HepG2 (cell line): ENCODE results near the gene PCP4L1. TPM values are rescaled to one million over a fixed set of nuclear protein-coding genes. Genes with fewer than 3 reads are reported as not detected.

Source experiments
- AGO1 ChIP-seq: fragments of 200-400 bp; formaldehyde crosslinking; IDR thresholded peaks from 2 replicates; pipeline ENCODE4 v1.6.1; 2017; ENCODE audit warnings: mild to moderate bottlenecking, low read depth, low read length, moderate library complexity; ENCODE audit not compliant: poor library complexity, severe bottlenecking
- CREM ChIP-seq, 2 experiments: sonication (generic) in 1 of 2; formaldehyde crosslinking in 1 of 2; IDR thresholded peaks; 2 replicates each; pipeline versions ENCODE4 v1.4.0 to v1.6.1; 2016 to 2020; ENCODE audit warnings: antibody characterized with exemption in 1 of 2, mild to moderate bottlenecking in 1 of 2, missing genetic modification reagents in 1 of 2
- FOXA3 ChIP-seq: IDR thresholded peaks from 2 replicates; pipeline ENCODE4 v1.6.1; 2016; ENCODE audit warnings: missing genetic modification reagents, missing compliant biosample characterization
- GABPA ChIP-seq, 2 experiments: IDR thresholded peaks; 2 replicates each; pipeline ENCODE4 v1.6.1; 2011 to 2016; ENCODE audit warnings: low read depth in 2 of 2, low read length in 1 of 2, missing biosample characterization in 1 of 2, missing genetic modification characterization in 1 of 2
- HDAC2 ChIP-seq: sonication (generic); formaldehyde crosslinking; IDR thresholded peaks from 2 replicates; pipeline ENCODE4 v1.4.0; 2020; ENCODE audit warnings: missing genetic modification reagents
- SKI ChIP-seq: fragments of 450-650 bp; IDR thresholded peaks from one replicate; pipeline ENCODE4 v1.6.1; 2018; ENCODE audit warnings: mild to moderate bottlenecking; ENCODE audit not compliant: partially characterized antibody
- TOPORS ChIP-seq: sonication (generic); formaldehyde crosslinking; IDR thresholded peaks from 2 replicates; pipeline ENCODE4 v1.8.0; 2023; ENCODE audit warnings: mild to moderate bottlenecking, missing genetic modification reagents
- ZNF549 ChIP-seq: sonication (generic); formaldehyde crosslinking; IDR thresholded peaks from 2 replicates; pipeline ENCODE4 v1.5.0; 2020; ENCODE audit warnings: missing genetic modification reagents
- polyA plus RNA-seq, 8 experiments: library from polyadenylated mRNA; depleted of rRNA in 3 of 8; stranded (reverse) in 7 of 8; unstranded in 1 of 8; fragments of >200 nt; fragmentation: Illumina TruSeq in 4 of 8; extraction: Trizol in 4 of 8; gene quantifications; 2 replicates each; pipeline versions ENCODE4 v1.2.1 to v1.2.3, GENCODE V29; 2011 to 2016; ENCODE audit warnings: low read depth in 4 of 8, missing spikeins in 1 of 8, mixed read lengths in 1 of 8; ENCODE audit not compliant: insufficient read depth in 1 of 8
- total RNA-seq, 5 experiments: library from RNA; depleted of rRNA; stranded (reverse); fragments of >200 nt; fragmentation: Illumina TruSeq; extraction: Trizol; gene quantifications; 2 replicates each; pipeline ENCODE4 v1.2.3, GENCODE V29; 2016; ENCODE audit warnings: low read depth in 1 of 5
- TF ChIP-seq, protein P1 (sequence below), 2 experiments: sonication (generic) in 1 of 2; formaldehyde crosslinking in 1 of 2; IDR thresholded peaks; 2 replicates each; pipeline versions ENCODE4 v1.6.1 to v1.9.0; 2014 to 2022; ENCODE audit warnings: antibody characterized with exemption in 1 of 2, borderline replicate concordance in 1 of 2, inconsistent platforms in 1 of 2, low read depth in 1 of 2, missing genetic modification reagents in 1 of 2
- TF ChIP-seq, protein P2 (sequence below): sonication (generic); formaldehyde crosslinking; IDR thresholded peaks from 2 replicates; pipeline ENCODE4 v1.5.0; 2020; ENCODE audit warnings: mild to moderate bottlenecking, missing genetic modification reagents, borderline replicate concordance
- TF ChIP-seq, protein P3 (sequence below), 2 experiments: fragments of 450-650 bp in 1 of 2; sonication (generic) in 1 of 2; formaldehyde crosslinking; IDR thresholded peaks; 2 replicates each; pipeline versions ENCODE4 v1.5.0 to v1.8.0; 2020 to 2022; ENCODE audit warnings: mild to moderate bottlenecking in 1 of 2, missing genetic modification reagents in 1 of 2
- TF ChIP-seq, protein P4 (sequence below): sonication (generic); formaldehyde crosslinking; IDR thresholded peaks from 2 replicates; pipeline ENCODE4 v1.4.0; 2020; ENCODE audit warnings: missing genetic modification reagents
- TF ChIP-seq, protein P5 (sequence below): sonication (generic); formaldehyde crosslinking; IDR thresholded peaks from 2 replicates; pipeline ENCODE4 v1.5.1; 2020; ENCODE audit warnings: missing genetic modification reagents, mild to moderate bottlenecking, borderline replicate concordance

Gene PCP4L1
- total and polyA plus RNA-seq, 2 of the 13 experiments (the other 11 are each of a cell fraction or from before 2014, with no cell fraction given): 0.28 TPM; not detected in 1

DNA sequence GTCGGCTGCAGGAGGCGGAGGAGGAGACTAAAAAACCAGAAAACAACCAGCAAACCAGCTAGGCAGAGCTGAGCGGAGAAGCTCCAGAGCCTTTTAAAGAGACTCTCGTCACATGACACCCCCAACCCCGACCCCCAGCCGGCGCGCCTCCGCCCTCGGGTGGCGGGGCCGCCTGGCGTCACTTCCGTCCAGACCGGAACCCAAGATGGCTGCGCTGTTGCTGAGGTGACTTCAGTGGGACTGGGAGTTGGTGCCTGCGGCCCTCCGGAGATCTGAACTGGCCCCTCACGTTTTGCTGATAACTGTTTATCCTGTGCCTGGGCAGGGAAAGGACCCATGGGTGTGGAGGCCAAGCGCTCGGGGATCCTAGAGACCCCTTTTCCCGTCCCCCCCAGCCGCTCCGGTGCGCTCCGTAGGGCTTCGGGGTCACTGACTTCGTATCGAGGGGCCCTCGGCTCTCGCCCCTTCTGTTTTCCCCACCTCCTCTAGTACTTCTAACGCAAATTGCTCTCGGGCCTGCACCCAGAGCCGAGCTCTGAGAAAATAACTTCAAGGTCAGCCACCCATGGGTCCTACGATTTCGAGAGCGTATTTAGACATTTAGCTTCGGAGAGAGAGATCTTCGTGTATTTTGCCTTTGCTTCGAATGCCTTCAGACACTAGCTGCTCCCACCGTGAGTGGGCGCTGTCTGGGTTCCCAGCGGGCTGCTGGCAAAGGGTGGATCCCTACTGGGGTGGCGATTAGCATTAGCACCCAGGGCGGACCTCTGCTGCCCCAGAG, 55.8 kb downstream of the PCP4L1 start, which contains the start of gene SDHC (continued):
- TF ChIP-seq, protein P1, sequence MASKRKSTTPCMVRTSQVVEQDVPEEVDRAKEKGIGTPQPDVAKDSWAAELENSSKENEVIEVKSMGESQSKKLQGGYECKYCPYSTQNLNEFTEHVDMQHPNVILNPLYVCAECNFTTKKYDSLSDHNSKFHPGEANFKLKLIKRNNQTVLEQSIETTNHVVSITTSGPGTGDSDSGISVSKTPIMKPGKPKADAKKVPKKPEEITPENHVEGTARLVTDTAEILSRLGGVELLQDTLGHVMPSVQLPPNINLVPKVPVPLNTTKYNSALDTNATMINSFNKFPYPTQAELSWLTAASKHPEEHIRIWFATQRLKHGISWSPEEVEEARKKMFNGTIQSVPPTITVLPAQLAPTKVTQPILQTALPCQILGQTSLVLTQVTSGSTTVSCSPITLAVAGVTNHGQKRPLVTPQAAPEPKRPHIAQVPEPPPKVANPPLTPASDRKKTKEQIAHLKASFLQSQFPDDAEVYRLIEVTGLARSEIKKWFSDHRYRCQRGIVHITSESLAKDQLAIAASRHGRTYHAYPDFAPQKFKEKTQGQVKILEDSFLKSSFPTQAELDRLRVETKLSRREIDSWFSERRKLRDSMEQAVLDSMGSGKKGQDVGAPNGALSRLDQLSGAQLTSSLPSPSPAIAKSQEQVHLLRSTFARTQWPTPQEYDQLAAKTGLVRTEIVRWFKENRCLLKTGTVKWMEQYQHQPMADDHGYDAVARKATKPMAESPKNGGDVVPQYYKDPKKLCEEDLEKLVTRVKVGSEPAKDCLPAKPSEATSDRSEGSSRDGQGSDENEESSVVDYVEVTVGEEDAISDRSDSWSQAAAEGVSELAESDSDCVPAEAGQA (IDR thresholded peaks at IDR 0.05; ENCODE audit: low read depth): peak; percentile 72; the same call in 1 of the 2 replicates
- TF ChIP-seq, protein P1 (CRISPR knock-in tag; IDR thresholded peaks at IDR 0.05; ENCODE audit: borderline replicate concordance): 0 out of 2 replicates have a peak, but pooled peaks have one; percentile 56
- TF ChIP-seq FOXA3 (no peak), TOPORS (CRISPR knock-in tag) (peak; percentile 49; the same call in 1 of the 2 replicates), GABPA (IDR thresholded peaks at IDR 0.05; ENCODE audit: low read depth, low read length) (peak; percentile 86), GABPA (CRISPR knock-in tag; IDR thresholded peaks at IDR 0.05; ENCODE audit: low read depth) (peak; percentile 95), ZNF549 (CRISPR knock-in tag) (no peak; the same call in 1 of the 2 replicates), AGO1 (peak; percentile 33), HDAC2 (CRISPR knock-in tag) (peak; percentile 6), CREM (IDR thresholded peaks at IDR 0.05) (peak; percentile 87), CREM (CRISPR knock-in tag; IDR thresholded peaks at IDR 0.05) (peak; percentile 51; the same call in 1 of the 2 replicates), SKI (peak; percentile 59)
- TF ChIP-seq, protein P2, sequence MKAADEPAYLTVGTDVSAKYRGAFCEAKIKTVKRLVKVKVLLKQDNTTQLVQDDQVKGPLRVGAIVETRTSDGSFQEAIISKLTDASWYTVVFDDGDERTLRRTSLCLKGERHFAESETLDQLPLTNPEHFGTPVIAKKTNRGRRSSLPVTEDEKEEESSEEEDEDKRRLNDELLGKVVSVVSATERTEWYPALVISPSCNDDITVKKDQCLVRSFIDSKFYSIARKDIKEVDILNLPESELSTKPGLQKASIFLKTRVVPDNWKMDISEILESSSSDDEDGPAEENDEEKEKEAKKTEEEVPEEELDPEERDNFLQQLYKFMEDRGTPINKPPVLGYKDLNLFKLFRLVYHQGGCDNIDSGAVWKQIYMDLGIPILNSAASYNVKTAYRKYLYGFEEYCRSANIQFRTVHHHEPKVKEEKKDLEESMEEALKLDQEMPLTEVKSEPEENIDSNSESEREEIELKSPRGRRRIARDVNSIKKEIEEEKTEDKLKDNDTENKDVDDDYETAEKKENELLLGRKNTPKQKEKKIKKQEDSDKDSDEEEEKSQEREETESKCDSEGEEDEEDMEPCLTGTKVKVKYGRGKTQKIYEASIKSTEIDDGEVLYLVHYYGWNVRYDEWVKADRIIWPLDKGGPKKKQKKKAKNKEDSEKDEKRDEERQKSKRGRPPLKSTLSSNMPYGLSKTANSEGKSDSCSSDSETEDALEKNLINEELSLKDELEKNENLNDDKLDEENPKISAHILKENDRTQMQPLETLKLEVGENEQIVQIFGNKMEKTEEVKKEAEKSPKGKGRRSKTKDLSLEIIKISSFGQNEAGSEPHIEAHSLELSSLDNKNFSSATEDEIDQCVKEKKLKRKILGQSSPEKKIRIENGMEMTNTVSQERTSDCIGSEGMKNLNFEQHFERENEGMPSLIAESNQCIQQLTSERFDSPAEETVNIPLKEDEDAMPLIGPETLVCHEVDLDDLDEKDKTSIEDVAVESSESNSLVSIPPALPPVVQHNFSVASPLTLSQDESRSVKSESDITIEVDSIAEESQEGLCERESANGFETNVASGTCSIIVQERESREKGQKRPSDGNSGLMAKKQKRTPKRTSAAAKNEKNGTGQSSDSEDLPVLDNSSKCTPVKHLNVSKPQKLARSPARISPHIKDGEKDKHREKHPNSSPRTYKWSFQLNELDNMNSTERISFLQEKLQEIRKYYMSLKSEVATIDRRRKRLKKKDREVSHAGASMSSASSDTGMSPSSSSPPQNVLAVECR (CRISPR knock-in tag): peak; percentile 73; the same call in 1 of the 2 replicates
- TF ChIP-seq, protein P3, sequence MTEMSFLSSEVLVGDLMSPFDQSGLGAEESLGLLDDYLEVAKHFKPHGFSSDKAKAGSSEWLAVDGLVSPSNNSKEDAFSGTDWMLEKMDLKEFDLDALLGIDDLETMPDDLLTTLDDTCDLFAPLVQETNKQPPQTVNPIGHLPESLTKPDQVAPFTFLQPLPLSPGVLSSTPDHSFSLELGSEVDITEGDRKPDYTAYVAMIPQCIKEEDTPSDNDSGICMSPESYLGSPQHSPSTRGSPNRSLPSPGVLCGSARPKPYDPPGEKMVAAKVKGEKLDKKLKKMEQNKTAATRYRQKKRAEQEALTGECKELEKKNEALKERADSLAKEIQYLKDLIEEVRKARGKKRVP (CRISPR knock-in tag; IDR thresholded peaks at IDR 0.05): no peak
- TF ChIP-seq, protein P4, sequence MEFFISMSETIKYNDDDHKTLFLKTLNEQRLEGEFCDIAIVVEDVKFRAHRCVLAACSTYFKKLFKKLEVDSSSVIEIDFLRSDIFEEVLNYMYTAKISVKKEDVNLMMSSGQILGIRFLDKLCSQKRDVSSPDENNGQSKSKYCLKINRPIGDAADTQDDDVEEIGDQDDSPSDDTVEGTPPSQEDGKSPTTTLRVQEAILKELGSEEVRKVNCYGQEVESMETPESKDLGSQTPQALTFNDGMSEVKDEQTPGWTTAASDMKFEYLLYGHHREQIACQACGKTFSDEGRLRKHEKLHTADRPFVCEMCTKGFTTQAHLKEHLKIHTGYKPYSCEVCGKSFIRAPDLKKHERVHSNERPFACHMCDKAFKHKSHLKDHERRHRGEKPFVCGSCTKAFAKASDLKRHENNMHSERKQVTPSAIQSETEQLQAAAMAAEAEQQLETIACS (CRISPR knock-in tag): no peak
- TF ChIP-seq, protein P5, sequence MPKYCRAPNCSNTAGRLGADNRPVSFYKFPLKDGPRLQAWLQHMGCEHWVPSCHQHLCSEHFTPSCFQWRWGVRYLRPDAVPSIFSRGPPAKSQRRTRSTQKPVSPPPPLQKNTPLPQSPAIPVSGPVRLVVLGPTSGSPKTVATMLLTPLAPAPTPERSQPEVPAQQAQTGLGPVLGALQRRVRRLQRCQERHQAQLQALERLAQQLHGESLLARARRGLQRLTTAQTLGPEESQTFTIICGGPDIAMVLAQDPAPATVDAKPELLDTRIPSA (CRISPR knock-in tag): no peak
